PC-9 (cell line): Measurements from ENCODE around the gene ETFA. TPM values are rescaled to one million over a fixed set of nuclear protein-coding genes. Genes with fewer than 3 reads are reported as not detected.
A peak's percentile ranks its signal among the peaks of the same experiment; 100 is the strongest.

ENCODE experiments used
- BruUV-seq: library from RNA; stranded (reverse); fragments of 400-500 nt; replicated peaks from 2 replicates; lab custom pipeline; 2021; lab: Mats Ljungman, UMichigan
- CTCF ChIA-PET: fragments of 300-600 bp; sonication (Branson Sonifier 250); formaldehyde crosslinking; loops from one replicate; lab custom pipeline; 2022; ENCODE audit warnings: antibody characterized with exemption; lab: Charles Lee
- POLR2A ChIA-PET: fragments of 300-600 bp; sonication (Branson Sonifier 250); formaldehyde crosslinking; loops from one replicate; lab custom pipeline; 2022; ENCODE audit warnings: antibody characterized with exemption; ENCODE audit not compliant: unreplicated experiment; lab: Charles Lee
- DNase-seq, 2 experiments: peaks; one replicate each; pipeline versions ENCODE4 v3.0.0 to v3.0.0-alpha.2; 2015 to 2022; ENCODE audit warnings: mixed read lengths in 1 of 2
- H2AFZ ChIP-seq: fragments of 200-600 bp; sonication (generic); 2 replicates; pipeline ENCODE4 v1.8.1; 2017; ENCODE audit warnings: antibody characterized with exemption
- H3F3A ChIP-seq: fragments of 200-600 bp; sonication (generic); 2 replicates; pipeline ENCODE4 v1.8.1; 2017; ENCODE audit warnings: antibody characterized with exemption, mild to moderate bottlenecking, low read depth; ENCODE audit not compliant: insufficient read depth
- H3K27ac ChIP-seq: fragments of 200-600 bp; sonication (generic); 2 replicates; pipeline ENCODE4 v1.6.1; 2016; ENCODE audit warnings: mixed run types
- H3K27me3 ChIP-seq: fragments of 200-600 bp; sonication (generic); 2 replicates; pipeline ENCODE4 v1.6.1; 2016; ENCODE audit warnings: low read depth, mixed run types; ENCODE audit not compliant: insufficient read depth
- H3K36me3 ChIP-seq: fragments of 200-600 bp; sonication (generic); 2 replicates; pipeline ENCODE4 v1.6.1; 2016; ENCODE audit warnings: low read depth, mixed run types
- H3K4me1 ChIP-seq: fragments of 200-600 bp; sonication (generic); replicated peaks from 2 replicates; pipeline ENCODE4 v1.6.1; 2016; ENCODE audit warnings: mixed run types; ENCODE audit not compliant: insufficient read depth
- H3K4me2 ChIP-seq: fragments of 200-600 bp; sonication (generic); 2 replicates; pipeline ENCODE4 v1.6.1; 2017; ENCODE audit warnings: mixed run types
- H3K4me3 ChIP-seq: fragments of 200-600 bp; sonication (generic); 2 replicates; pipeline ENCODE4 v1.6.1; 2016; ENCODE audit warnings: mixed run types
- H3K79me2 ChIP-seq: fragments of 200-600 bp; sonication (generic); 2 replicates; pipeline ENCODE4 v1.6.1; 2017; ENCODE audit warnings: low read depth, mixed run types
- H3K9me2 ChIP-seq: fragments of 200-600 bp; sonication (generic); 2 replicates; pipeline ENCODE4 v1.8.1; 2017; ENCODE audit warnings: mild to moderate bottlenecking; ENCODE audit not compliant: insufficient read depth
- H3K9me3 ChIP-seq: fragments of 200-600 bp; sonication (generic); 2 replicates; pipeline ENCODE4 v1.8.1; 2016; ENCODE audit warnings: low read depth; ENCODE audit not compliant: insufficient read depth
- H4K20me1 ChIP-seq: fragments of 200-600 bp; sonication (generic); 2 replicates; pipeline ENCODE4 v1.8.1; 2017; ENCODE audit not compliant: insufficient read depth
- EZH2 ChIP-seq: fragments of 200-600 bp; sonication (generic); IDR thresholded peaks from 2 replicates; pipeline ENCODE4 v1.8.0; 2017; ENCODE audit warnings: antibody characterized with exemption, low read depth
- intact Hi-C: fragments of 100-400 bp; cut with micrococcal nuclease; formaldehyde crosslinking; loops from one replicate; pipeline ENCODE4 v1.10.0; 2022; ENCODE audit not compliant: unreplicated experiment
- total RNA-seq: library from RNA; stranded (reverse); gene quantifications from 2 replicates; pipeline ENCODE4 v1.2.3, GENCODE V29; 2021
- TF ChIP-seq, protein P1 (sequence below): fragments of 200-600 bp; sonication (generic); conservative IDR thresholded peaks from 2 replicates; pipeline ENCODE4 v1.6.1; 2017; ENCODE audit warnings: mixed run types, antibody characterized with exemption, mild to moderate bottlenecking, moderate library complexity

Gene ETFA
- total RNA-seq, 1 experiment from 2014 or later, result 187 TPM

- Histone ChIP-seq H2AFZ (no peak overlapping the region), H3K4me1 (no peaks in the 10 kb centered on the region), H3K79me2 (no peaks in the 10 kb centered on the region), H3K36me3 (no peaks in the 10 kb centered on the region), H3K9me2 (no peaks in the 10 kb centered on the region), H4K20me1 (no peaks in the 10 kb centered on the region; the same call in 1 of the 2 replicates), H3K27me3 (no peaks in the 10 kb centered on the region), H3K4me3 (no peak overlapping the region), H3K4me2 (no peak overlapping the region), H3F3A (no peaks in the 10 kb centered on the region), H3K27ac (no peak overlapping the region), H3K9me3 (no peaks in the 10 kb centered on the region)
- intact Hi-C loops, result no loop called here
- ChIA-PET POLR2A (no interaction called here), CTCF (no interaction called here)
- no peak for DNase-seq
- no peak for TF ChIP-seq EZH2
- BruUV-seq, result no TSS peak
Measured at GRCh38 chr15:76208786-76209424, 102.4 kb downstream of the ETFA start.

DNA sequence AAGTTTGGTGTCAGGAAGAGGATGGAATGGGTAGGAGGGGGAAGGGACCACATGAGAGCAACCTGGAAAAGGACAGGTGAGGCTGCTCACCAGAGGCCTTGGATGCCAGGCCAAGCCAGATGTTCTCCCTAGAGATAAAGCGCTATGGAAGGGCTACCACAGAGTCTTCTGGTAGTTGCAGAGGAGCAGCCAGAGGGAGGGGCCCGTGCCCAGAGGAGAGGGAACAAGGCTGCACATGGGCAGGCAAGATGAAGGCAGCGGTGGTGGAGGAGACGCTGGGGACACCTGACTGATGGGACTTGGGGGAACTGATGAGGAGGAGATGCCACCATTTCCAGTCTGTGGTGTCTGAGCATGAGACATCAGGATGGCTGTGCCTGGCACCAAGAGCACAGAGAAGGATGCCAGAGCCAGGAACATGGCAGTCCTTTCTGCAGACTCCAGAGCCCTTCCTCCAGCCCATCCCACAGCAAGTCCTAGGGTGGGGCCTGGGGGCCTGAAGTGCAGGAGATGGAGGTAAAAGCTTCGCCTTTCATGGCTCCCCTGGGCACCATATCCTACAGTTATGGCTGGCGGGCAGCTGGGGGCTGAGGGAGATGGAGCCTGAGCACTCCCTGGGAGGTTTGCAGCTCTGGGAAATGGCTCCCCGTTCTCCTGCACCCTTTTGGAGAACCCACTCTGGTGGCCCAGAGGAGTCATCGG lies 103.0 kb downstream of the ETFA start:
- H3K27ac ChIP-seq, result no peak overlapping the region
- no peaks in the 10 kb centered on the region for H3K27me3 ChIP-seq
- no TSS peak for BruUV-seq
- no peak overlapping the region for H2AFZ ChIP-seq
- H4K20me1 ChIP-seq, result no peaks in the 10 kb centered on the region; the same call in 1 of the 2 replicates
- no peaks in the 10 kb centered on the region for H3K79me2 ChIP-seq
- no peak overlapping the region for H3K4me2 ChIP-seq
- TF ChIP-seq EZH2, result no peak
- TF ChIP-seq, protein P1, sequence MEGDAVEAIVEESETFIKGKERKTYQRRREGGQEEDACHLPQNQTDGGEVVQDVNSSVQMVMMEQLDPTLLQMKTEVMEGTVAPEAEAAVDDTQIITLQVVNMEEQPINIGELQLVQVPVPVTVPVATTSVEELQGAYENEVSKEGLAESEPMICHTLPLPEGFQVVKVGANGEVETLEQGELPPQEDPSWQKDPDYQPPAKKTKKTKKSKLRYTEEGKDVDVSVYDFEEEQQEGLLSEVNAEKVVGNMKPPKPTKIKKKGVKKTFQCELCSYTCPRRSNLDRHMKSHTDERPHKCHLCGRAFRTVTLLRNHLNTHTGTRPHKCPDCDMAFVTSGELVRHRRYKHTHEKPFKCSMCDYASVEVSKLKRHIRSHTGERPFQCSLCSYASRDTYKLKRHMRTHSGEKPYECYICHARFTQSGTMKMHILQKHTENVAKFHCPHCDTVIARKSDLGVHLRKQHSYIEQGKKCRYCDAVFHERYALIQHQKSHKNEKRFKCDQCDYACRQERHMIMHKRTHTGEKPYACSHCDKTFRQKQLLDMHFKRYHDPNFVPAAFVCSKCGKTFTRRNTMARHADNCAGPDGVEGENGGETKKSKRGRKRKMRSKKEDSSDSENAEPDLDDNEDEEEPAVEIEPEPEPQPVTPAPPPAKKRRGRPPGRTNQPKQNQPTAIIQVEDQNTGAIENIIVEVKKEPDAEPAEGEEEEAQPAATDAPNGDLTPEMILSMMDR, result no peak
- no peak overlapping the region for H3K4me3 ChIP-seq
- H3K9me2 ChIP-seq, result no peaks in the 10 kb centered on the region
- intact Hi-C loops, result no loop called here
- H3K36me3 ChIP-seq, result no peaks in the 10 kb centered on the region
- no peaks in the 10 kb centered on the region for H3K9me3 ChIP-seq
- POLR2A ChIA-PET, result no interaction called here
- CTCF ChIA-PET, result no interaction called here
- DNase-seq, result no peak
- no peaks in the 10 kb centered on the region for H3F3A ChIP-seq
- H3K4me1 ChIP-seq, result no peaks in the 10 kb centered on the region

DNA sequence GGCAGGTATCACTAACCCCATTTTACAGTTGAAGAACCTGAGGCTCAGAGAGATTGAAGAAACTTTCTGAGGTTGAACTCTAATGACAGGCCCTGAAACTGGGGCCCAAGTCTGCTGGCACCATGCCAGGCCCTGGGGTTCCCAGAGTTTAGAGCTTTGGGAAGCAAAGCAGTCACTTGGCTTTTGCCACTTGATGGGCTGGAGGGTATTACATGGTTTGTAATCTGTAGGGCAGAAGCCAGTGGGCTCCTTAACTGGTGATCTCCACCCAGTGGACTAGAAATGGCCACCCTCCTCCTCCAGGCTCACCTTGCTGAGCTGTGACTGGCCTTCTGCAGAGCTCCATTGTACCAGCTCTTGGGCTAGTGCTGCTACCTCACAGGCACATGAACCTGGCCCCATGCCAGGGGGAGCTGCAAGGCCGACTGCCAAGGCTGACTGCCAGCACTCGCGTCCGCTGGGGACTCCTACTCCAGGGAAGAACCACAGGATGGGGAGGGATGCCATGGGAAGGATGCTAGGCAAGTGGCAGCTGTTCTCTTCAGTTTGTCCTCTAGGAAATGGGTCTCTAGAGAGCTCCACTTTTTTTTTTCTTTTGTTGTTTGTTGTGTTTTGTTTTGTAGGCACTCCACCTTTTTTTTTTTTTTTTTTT lies 104.8 kb downstream of the ETFA start:
- BruUV-seq, result no TSS peak
- H3K27me3 ChIP-seq, result no peaks in the 10 kb centered on the region
- no peak overlapping the region for H3K4me3 ChIP-seq
- no peak overlapping the region for H3K4me2 ChIP-seq
- H4K20me1 ChIP-seq, result no peaks in the 10 kb centered on the region; the same call in 1 of the 2 replicates
- no peak for TF ChIP-seq EZH2
- TF ChIP-seq, protein P1, result no peak
- no peaks in the 10 kb centered on the region for H3K4me1 ChIP-seq
- H3F3A ChIP-seq, result no peaks in the 10 kb centered on the region; the same call in 1 of the 2 replicates
- H2AFZ ChIP-seq, result no peak overlapping the region
- no peaks in the 10 kb centered on the region for H3K36me3 ChIP-seq
- H3K79me2 ChIP-seq, result no peaks in the 10 kb centered on the region
- intact Hi-C loops, result no loop called here
- POLR2A ChIA-PET, result interaction anchor here (0.6 to 0.7 kb wide), 3 partner anchors 74 to 955 kb away, joined by 3 to 25 read pairs (median 5); no protein-coding TSS in a partner anchor
- CTCF ChIA-PET, result interaction anchor here (1.0 kb wide), 1 partner anchor 15 kb away, joined by 3 read pairs; no protein-coding TSS in a partner anchor
- H3K9me2 ChIP-seq, result no peaks in the 10 kb centered on the region
- no peak overlapping the region for H3K27ac ChIP-seq
- H3K9me3 ChIP-seq, result no peaks in the 10 kb centered on the region
- peak; percentile 33 to 69 for DNase-seq
